HFF-Myc (cell line): Measurements from ENCODE around the gene MDFIC2.

ENCODE experiments used
- DNase-seq: peaks from one replicate; pipeline ENCODE4 v3.0.0-alpha.2; 2011; ENCODE audit warnings: low read depth; ENCODE audit errors: extremely low read depth
- H3K4me3 ChIP-seq: replicated peaks from 2 replicates; pipeline ENCODE4 v1.5.1; 2011; ENCODE audit warnings: low read depth, mild to moderate bottlenecking, control low read depth, low read length
- TF ChIP-seq, protein P1 (sequence below): IDR thresholded peaks from 2 replicates; pipeline ENCODE4 v1.5.1; 2012; ENCODE audit warnings: mild to moderate bottlenecking, low read depth, low read length, control low read depth; ENCODE audit errors: missing control alignments

The MDFIC2 gene

GRCh38 chr3:70264122-70264780 lies 48.2 kb downstream of the MDFIC2 start:
- DNase-seq = no peak
- TF ChIP-seq, protein P1, sequence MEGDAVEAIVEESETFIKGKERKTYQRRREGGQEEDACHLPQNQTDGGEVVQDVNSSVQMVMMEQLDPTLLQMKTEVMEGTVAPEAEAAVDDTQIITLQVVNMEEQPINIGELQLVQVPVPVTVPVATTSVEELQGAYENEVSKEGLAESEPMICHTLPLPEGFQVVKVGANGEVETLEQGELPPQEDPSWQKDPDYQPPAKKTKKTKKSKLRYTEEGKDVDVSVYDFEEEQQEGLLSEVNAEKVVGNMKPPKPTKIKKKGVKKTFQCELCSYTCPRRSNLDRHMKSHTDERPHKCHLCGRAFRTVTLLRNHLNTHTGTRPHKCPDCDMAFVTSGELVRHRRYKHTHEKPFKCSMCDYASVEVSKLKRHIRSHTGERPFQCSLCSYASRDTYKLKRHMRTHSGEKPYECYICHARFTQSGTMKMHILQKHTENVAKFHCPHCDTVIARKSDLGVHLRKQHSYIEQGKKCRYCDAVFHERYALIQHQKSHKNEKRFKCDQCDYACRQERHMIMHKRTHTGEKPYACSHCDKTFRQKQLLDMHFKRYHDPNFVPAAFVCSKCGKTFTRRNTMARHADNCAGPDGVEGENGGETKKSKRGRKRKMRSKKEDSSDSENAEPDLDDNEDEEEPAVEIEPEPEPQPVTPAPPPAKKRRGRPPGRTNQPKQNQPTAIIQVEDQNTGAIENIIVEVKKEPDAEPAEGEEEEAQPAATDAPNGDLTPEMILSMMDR = no peak
- no peak overlapping the region for H3K4me3 ChIP-seq

GRCh38 chr3:70261283-70261682 lies 51.2 kb downstream of the MDFIC2 start:
- no peak overlapping the region for H3K4me3 ChIP-seq
- TF ChIP-seq, protein P1 = no peak
- DNase-seq = no peak

DNA sequence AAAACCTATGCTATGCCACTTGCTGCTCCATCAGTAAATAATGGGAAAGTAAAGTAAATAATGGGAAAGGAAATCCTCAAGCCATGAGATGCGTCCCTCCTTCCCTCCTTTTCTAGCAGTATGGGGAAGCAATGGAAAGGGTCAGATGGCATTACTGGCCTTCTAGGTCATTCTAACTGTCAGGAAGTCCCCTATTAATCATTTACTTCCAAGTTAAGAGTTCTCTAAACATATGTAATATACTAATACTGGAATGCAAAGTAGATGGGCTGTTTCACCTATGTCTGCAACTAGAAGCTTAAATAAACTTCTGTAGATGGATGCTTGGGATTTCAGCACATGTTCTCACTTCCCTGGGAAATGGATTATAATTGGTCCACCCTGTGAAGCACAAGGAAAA lies 55.9 kb downstream of the MDFIC2 start:
- TF ChIP-seq, protein P1 = no peak
- no peak overlapping the region for H3K4me3 ChIP-seq

GRCh38 chr3:70250492-70250891 lies 61.9 kb downstream of the MDFIC2 start:
- TF ChIP-seq, protein P1 = no peak
- H3K4me3 ChIP-seq = no peak overlapping the region
- no peak for DNase-seq

More for the DNA sequence above, 55.9 kb downstream of the MDFIC2 start:
- no peak for DNase-seq

GRCh38 chr3:70249509-70250160 lies 62.8 kb downstream of the MDFIC2 start:
- TF ChIP-seq, protein P1 = no peak
- H3K4me3 ChIP-seq = no peak overlapping the region
- DNase-seq = no peak

- DNase-seq = no peak
- TF ChIP-seq, protein P1 = no peak
- no peak overlapping the region for H3K4me3 ChIP-seq
Observed at GRCh38 chr3:70248856-70249255, 63.6 kb downstream of the MDFIC2 start.

GRCh38 chr3:70247955-70248354 lies 64.5 kb downstream of the MDFIC2 start:
- no peak for DNase-seq
- H3K4me3 ChIP-seq = no peak overlapping the region
- TF ChIP-seq, protein P1 = no peak
